ENCODE measurements around the gene CFAP52.
"Not testable (repeated sequence)": the region's sequence is repeated elsewhere in the genome, so short reads cannot be mapped to it uniquely, and the experiment has no call there.

CFAP52 gene

DNA sequence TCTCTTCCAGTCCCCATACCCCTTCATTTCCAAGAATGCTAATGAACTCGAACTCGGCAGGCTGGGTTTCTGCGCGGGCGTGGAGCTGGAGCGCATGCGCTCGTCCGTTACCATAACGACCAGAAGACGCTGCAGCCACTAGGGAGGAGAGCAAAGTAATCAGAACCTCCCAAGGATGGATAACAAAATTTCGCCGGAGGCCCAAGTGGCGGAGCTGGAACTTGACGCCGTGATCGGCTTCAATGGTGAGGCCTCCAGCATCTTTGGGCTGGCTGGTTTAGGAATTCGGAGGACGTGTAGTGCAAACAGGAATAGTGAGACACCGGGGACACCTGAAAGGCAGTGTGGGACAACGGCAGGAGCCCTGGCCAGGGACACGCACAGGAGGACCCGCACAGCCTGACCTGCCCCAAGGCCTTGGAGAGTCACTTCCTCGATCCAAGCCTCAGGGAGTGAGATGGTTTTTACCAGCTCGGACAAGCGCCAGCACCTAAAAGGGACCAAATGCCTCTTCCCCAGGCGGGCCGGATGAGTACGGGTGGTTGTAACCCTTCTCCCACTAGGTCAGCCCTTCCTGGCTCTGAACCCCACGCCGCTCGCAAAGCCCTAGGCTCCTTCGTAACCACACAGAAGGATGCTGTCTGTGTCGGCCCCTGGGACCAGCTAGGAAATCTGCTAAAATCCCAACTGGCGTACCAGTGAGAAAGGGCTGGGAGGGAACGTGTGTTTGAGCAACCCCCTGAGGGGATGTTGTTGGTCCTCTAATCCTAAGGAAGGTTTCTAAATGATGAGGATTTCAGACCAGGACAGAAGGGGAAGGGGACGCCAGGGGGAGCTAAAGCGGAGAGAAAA, at the start of gene CFAP52:
Gene CFAP52, plus strand, starts transcription at position 122 of the 852 bp plus-strand sequence. Its CDS starts 54 bp downstream, at position 176.
- peak; percentile 83 for DNase-seq

- DNase-seq = no peak
Observed at GRCh38 chr17:9527788-9528187, 48.7 kb upstream of the CFAP52 start.

DNA sequence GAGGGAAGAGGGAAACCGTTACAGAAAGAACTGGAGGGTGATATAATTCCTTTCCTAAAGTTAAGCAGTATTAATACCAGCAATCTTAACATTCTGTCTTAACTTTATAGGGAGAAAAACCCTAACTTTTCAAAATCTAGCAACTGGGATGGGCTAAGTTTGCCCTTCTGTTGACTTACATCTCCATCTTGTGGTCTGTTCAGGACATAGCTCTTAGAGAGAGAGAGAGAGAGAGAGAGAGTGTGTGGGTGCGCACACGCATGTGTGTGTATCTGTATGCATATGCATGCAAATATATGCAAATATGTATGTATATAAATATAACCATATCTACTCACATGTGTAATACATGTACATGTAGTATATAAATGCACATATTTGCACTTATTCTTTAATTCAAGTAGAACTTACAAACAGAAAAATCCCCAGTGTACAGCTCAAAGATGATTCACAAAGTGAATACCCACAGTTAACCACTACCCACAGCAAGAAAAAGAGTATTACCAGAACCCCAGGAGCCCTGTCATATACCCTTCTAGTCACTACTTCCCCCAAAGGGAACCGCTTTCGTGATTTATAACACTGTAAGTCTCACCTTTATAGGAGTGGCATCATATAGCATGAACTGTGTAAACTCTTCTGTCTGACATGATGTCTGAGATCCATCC, 47.3 kb upstream of the CFAP52 start:
- no peak for DNase-seq

- no peak for DNase-seq
Observed at GRCh38 chr17:9531034-9531433, 45.4 kb upstream of the CFAP52 start.

DNA sequence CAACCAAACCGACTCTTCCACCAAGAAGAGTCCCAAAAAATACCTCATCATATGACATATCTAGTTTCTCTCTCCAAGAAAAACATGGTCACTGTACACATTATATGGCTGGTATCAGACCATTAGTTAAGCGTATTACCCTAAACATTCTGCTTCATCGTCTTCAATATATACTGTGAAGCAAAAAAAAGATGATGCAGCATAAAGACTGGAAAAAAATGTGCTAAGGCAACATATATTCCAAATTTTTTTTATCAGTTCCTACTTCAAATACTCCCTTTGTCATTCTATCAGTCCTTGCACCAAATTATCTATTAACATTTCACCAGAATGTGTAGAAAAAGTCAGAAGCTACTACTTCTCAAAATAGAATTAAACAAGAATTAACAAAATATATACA, 43.7 kb upstream of the CFAP52 start:
- no peak for DNase-seq

GRCh38 chr17:9533441-9533840, 43.0 kb upstream of the CFAP52 start:
- DNase-seq = no peak

- DNase-seq = no peak
Observed at GRCh38 chr17:9536061-9536460, 40.4 kb upstream of the CFAP52 start.

- no peak for DNase-seq
Observed at GRCh38 chr17:9537177-9537776, 39.2 kb upstream of the CFAP52 start.

DNA sequence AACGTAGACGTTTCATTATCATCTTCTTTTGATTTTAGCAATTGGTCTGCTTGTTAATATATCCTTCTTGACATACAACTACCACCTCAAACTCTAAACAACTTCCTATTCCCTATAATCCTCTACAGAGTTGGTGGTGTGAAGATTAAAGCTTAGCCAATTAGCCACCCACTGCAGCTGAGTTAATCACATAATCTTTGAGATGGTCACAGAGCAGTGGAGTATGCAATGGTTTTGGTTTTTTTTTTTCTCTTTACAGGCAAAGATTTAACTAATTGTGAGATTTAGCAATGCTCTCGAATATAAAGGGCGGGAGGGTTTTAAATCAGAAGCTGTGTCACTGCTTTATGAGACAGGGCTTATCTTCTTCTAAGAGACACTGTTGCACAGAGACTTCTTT, 37.8 kb upstream of the CFAP52 start:
- DNase-seq = no peak

DNA sequence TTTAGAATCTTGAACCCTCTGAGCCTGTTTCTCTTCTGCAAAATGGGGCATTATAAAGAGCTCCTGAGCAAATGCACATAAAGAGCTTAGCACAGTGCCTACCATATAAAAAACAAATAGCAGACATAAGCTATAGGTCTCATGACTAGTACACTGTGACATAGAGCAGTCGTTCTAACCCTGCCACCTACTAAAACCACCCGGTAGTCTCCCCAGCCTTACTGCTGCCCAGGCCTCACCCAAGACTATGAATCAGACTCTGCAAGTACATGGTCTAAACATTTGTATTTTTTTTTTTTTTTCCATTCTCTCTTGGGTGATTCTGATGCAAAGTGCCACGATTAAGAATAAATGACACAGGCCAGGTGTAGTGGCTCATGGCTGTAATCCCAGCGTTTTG, 34.7 kb upstream of the CFAP52 start:
- no peak for DNase-seq

- DNase-seq = no peak
Observed at GRCh38 chr17:9544221-9544620, 32.2 kb upstream of the CFAP52 start.

- DNase-seq = no peak
Observed at GRCh38 chr17:9549215-9549614, 27.2 kb upstream of the CFAP52 start.

DNA sequence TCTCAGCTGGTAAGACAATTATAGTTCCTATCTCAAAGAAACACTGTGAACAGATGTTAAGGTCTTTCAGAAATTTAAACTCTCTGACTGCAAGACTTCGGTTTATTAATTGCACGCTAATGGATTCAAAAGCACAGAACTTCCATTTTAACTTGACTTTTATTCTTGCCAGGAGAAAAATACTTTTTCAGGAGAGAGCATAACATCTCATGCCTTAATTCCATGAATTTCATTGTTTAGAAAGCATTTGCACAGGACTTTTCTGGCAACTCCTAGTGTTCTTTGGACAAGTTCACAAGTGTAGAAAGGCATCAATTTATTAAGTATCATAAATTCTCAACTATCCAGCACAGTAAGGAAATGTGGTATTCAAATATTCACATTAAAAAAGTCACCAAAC, 23.3 kb upstream of the CFAP52 start:
- no peak for DNase-seq

DNA sequence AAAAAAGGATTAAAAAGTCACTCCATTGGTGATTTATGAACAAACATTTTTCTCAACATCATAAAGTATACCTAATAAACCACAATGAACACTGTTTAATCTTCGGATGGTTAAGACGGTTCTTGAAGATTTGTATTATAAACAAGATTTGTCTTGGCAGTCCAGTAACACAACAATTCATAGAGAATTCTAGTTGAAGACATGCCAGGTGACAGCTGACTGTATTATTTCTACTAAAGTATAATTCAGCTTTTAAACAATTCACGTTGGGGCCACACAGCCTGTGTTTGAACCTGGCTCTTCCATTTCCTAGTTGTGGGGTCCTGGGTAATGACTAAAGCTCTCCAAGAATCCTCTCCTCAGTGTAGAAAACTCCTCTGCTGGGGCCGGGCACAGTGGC, 22.8 kb upstream of the CFAP52 start:
- DNase-seq = no peak

DNA sequence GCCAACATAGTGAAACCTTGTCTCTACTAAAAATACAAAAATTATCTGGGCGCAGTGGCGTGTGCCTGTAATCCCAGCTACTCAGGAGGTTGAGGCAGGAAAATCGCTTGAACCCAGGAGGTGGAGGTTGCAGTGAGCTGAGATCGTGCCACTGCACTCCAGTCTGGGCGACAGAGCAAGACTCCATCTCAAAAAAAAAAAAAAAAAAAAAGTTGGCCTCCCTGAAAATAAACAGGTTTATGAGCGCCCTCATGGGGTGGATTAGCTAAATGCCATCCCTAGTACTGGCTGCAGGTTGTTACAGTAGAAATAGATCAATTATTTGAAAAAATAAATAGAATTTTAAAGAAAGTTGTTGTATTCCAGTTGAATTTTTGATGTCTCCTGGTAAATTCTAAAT, 21.7 kb upstream of the CFAP52 start:
- DNase-seq = peak; percentile 48

GRCh38 chr17:9557161-9557755, 19.2 kb upstream of the CFAP52 start:
- no peak for DNase-seq

DNA sequence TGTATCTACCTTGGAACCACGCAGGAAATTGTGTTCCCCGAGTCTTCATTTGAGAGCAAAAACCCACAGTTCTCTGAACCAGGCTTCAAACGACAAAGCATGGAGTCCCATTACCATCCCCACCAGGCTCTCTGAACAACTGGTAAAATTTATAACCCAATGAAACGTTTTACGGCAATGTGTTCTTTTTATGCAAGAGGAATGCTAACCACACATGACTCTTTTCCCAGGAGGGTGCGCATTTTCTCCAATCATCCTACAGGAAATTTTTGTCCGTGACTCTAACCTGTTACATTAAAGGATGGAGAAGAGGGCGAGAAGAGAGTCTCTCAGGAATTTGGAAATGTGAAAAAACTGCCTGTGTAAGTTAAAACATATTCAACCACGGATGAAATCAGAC, 18.6 kb upstream of the CFAP52 start:
- no peak for DNase-seq

- no peak for DNase-seq
Observed at GRCh38 chr17:9564104-9564503, 12.3 kb upstream of the CFAP52 start.

DNA sequence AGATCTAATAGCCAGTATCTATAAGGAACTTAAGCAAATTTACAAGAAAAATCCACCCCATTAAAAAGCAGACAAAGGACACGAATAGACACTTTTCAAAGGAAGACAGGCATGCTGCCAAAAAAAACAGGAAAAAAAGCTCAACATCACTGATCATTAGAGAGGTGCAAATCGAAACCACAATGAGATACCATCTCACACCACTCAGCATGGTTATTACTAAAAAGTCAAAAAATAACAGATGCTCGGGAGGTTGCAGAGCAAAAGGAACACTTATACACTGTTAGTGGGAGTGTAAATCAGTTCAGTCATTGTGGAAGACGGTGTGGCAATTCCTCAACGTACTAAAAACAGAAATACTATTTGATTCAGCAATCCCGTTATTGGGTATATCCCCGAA, 10.4 kb upstream of the CFAP52 start:
- DNase-seq = peak; percentile 6

GRCh38 chr17:9566739-9567138, 9.7 kb upstream of the CFAP52 start:
- DNase-seq = not testable (repeated sequence)

GRCh38 chr17:9568004-9568403, 8.4 kb upstream of the CFAP52 start:
- no peak for DNase-seq

DNA sequence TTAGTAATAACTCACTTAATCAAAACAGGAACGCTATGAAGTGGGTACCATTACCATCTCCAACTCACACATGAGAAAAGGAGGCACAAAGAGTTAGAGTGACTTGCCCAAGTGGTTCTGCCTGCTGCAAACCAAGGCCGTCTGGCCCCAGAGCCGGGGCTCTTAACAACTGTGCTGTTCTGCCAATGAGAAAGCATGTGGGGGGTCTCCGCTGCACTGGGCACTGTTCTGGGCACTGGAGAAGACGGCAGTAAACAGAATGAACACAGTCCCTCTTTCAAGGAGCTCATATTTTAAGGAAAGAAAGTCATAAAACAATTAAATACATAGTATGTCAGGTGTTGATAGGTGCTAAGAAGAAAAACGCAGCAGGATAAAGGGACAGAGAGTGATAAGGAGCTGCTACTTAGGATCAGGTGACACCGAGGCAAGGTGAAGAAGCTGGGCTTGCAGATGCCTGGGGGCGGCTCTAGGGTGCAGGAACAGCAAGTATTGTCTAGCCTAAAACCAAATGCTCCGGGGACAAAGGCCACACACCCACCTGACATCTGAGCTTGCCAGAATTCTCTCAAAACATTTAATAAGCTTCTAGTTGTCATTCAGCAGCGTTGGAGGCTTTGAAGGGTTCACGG, 7.4 kb upstream of the CFAP52 start:
- DNase-seq = no peak

DNA sequence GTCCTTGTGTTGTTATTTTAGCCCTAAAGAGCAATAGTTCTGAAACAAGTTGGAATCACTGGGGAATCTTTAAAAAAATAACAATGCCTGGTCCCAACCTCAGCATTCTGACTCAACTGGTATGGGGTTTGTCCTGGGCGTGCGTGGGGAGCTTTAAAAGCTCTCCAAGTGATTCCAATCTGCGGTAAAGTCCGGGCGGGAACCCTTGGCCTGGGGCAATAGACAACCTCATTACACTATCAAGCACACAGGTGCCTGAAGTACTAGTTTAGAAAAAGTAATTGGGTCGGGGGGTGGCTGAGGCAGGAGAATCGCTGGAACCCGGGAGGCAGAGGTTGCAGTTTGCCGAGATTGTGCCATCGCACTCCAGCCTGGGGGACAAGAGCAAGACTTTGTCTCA, 5.2 kb upstream of the CFAP52 start:
- no peak for DNase-seq
